Neural cell (in vitro differentiated cells): ENCODE measurements around the gene CDX1. TPM values are rescaled to one million over a fixed set of nuclear protein-coding genes. Genes with fewer than 3 reads are reported as not detected.

Experiments used
- H2AFZ ChIP-seq: fragments of 200-600, 300-800 bp; sonication (generic), shearing (Covaris generic); 2 replicates; pipeline ENCODE4 v1.6.0; 2014; ENCODE audit warnings: low read depth, mild to moderate bottlenecking, antibody characterized with exemption, low read length, moderate library complexity
- H3F3A ChIP-seq: fragments of 200-600 bp; shearing (Covaris generic); 2 replicates; pipeline ENCODE4 v1.6.1; 2016; ENCODE audit warnings: mild to moderate bottlenecking, moderate library complexity, mixed read lengths, antibody characterized with exemption, low read length; ENCODE audit not compliant: insufficient read depth, poor library complexity, severe bottlenecking
- H3K27ac ChIP-seq: fragments of 200-600, 300-800 bp; sonication (generic), shearing (Covaris generic); 2 replicates; pipeline ENCODE4 v1.5.1; 2014; ENCODE audit warnings: mild to moderate bottlenecking, low read length, moderate library complexity
- H3K27me3 ChIP-seq: fragments of 300-800, 200-600 bp; sonication (generic), shearing (Covaris generic); 2 replicates; pipeline ENCODE4 v1.6.0; 2014; ENCODE audit warnings: mild to moderate bottlenecking, low read depth, low read length, moderate library complexity; ENCODE audit not compliant: insufficient read depth
- H3K36me3 ChIP-seq: fragments of 300-800, 200-600 bp; sonication (generic), shearing (Covaris generic); 2 replicates; pipeline ENCODE4 v1.5.1; 2014; ENCODE audit warnings: mild to moderate bottlenecking, antibody characterized with exemption, low read length, moderate library complexity; ENCODE audit not compliant: insufficient read depth
- H3K4me2 ChIP-seq: fragments of 300-800, 200-600 bp; sonication (generic), shearing (Covaris generic); 2 replicates; pipeline ENCODE4 v1.6.0; 2014; ENCODE audit warnings: mild to moderate bottlenecking, low read length
- H3K4me3 ChIP-seq: fragments of 300-800, 200-600 bp; sonication (generic), shearing (Covaris generic); 2 replicates; pipeline ENCODE4 v1.5.1; 2014; ENCODE audit warnings: mild to moderate bottlenecking, low read length, moderate library complexity
- H3K79me2 ChIP-seq: fragments of 200-600 bp; shearing (Covaris generic); replicated peaks from 2 replicates; pipeline ENCODE4 v1.6.0; 2014; ENCODE audit warnings: mild to moderate bottlenecking, low read length, moderate library complexity; ENCODE audit not compliant: insufficient read depth
- H3K9ac ChIP-seq: fragments of 300-800, 200-600 bp; sonication (generic), shearing (Covaris generic); 2 replicates; pipeline ENCODE4 v1.6.1; 2016; ENCODE audit warnings: mild to moderate bottlenecking, low read length, mixed read lengths
- H3K9me2 ChIP-seq: fragments of 200-600 bp; shearing (Covaris generic); 2 replicates; pipeline ENCODE4 v1.6.1; 2016; ENCODE audit warnings: mild to moderate bottlenecking, low read length, mixed read lengths; ENCODE audit not compliant: insufficient read depth
- H3K9me3 ChIP-seq: fragments of 200-600, 300-800 bp; sonication (generic), shearing (Covaris generic); 2 replicates; pipeline ENCODE4 v1.6.1; 2016; ENCODE audit warnings: mild to moderate bottlenecking, mixed run types, low read length, moderate library complexity, mixed read lengths
- H4K20me1 ChIP-seq: fragments of 200-600 bp; shearing (Covaris generic); 2 replicates; pipeline ENCODE4 v1.6.1; 2016; ENCODE audit warnings: mild to moderate bottlenecking, mixed run types; ENCODE audit not compliant: insufficient read depth
- EP300 ChIP-seq: fragments of 450-650 bp; conservative IDR thresholded peaks from 2 replicates; pipeline ENCODE4 v1.6.1; 2014; ENCODE audit warnings: antibody characterized with exemption, mild to moderate bottlenecking, moderate library complexity; ENCODE audit not compliant: poor library complexity, severe bottlenecking
- MXI1 ChIP-seq: fragments of 450-650 bp; conservative IDR thresholded peaks from 2 replicates; pipeline ENCODE4 v1.6.1; 2014; ENCODE audit warnings: antibody characterized with exemption, mild to moderate bottlenecking; ENCODE audit not compliant: poor library complexity, severe bottlenecking
- POLR2AphosphoS5 ChIP-seq: IDR thresholded peaks from 2 replicates; pipeline ENCODE4 v1.6.1; 2012
- RAD21 ChIP-seq: fragments of 450-650 bp; conservative IDR thresholded peaks from 2 replicates; pipeline ENCODE4 v1.6.1; 2014; ENCODE audit warnings: antibody characterized with exemption, mild to moderate bottlenecking, moderate library complexity
- polyA minus RNA-seq: library from RNA; depleted of rRNA, polyadenylated mRNA; stranded (reverse); fragments of >200 nt; gene quantifications from 2 replicates; pipeline ENCODE4 v1.2.3, GENCODE V29; 2014
- polyA plus RNA-seq: library from polyadenylated mRNA; depleted of rRNA; stranded (reverse); fragments of >200 nt; gene quantifications from 2 replicates; pipeline ENCODE4 v1.2.3, GENCODE V29; 2014
- TF ChIP-seq, protein P1 (sequence below): fragments of 450-650 bp; IDR thresholded peaks from 2 replicates; pipeline ENCODE4 v1.5.1; 2014; ENCODE audit warnings: antibody characterized with exemption, mild to moderate bottlenecking, moderate library complexity; ENCODE audit not compliant: poor library complexity, severe bottlenecking
- TF ChIP-seq, protein P2 (sequence below): IDR thresholded peaks from 2 replicates; pipeline ENCODE4 v1.6.1; 2012; ENCODE audit warnings: borderline replicate concordance

The CDX1 gene
- not detected in 2 replicates for polyA plus RNA-seq
- polyA minus RNA-seq = not detected in 2 replicates

DNA sequence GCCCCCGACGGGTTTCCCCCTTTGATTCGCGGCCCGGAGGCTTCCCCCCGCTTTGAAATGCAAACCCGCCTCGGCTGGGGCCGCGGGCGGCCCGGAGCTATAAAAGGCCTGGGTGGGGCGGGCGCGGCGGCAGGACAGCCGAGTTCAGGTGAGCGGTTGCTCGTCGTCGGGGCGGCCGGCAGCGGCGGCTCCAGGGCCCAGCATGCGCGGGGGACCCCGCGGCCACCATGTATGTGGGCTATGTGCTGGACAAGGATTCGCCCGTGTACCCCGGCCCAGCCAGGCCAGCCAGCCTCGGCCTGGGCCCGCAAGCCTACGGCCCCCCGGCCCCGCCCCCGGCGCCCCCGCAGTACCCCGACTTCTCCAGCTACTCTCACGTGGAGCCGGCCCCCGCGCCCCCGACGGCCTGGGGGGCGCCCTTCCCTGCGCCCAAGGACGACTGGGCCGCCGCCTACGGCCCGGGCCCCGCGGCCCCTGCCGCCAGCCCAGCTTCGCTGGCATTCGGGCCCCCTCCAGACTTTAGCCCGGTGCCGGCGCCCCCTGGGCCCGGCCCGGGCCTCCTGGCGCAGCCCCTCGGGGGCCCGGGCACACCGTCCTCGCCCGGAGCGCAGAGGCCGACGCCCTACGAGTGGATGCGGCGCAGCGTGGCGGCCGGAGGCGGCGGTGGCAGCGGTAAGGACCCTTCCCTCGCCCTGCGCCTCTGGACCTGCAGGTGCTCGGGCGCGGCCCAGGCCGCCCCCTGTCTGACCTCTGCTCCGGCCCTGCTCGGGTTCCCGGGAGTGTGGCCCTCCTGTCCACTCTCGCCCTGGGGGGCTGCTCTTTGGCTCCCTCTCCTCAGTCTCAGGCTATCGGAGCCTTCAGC is at the start of gene CDX1:
TSS of gene CDX1 (plus strand) at position 129 of the 862 bp plus-strand sequence. CDS start at position 228, 99 bp downstream.
- no peaks in the 10 kb centered on the region for H4K20me1 ChIP-seq
- H3K9me3 ChIP-seq = no peaks in the 10 kb centered on the region
- peaks cover 31% of the 10 kb centered on the region for H3K27me3 ChIP-seq
- H3K9ac ChIP-seq = no peak within 1 kb of the TSS
- H3K36me3 ChIP-seq = no peaks in the 10 kb centered on the region
- H3K4me2 ChIP-seq = no peak within 1 kb of the TSS
- H2AFZ ChIP-seq = no peak within 1 kb of the TSS
- H3K9me2 ChIP-seq = no peaks in the 10 kb centered on the region
- H3K27ac ChIP-seq = no peak within 1 kb of the TSS
- no peak within 1 kb of the TSS for H3K4me3 ChIP-seq
- TF ChIP-seq MXI1 = no peak
- TF ChIP-seq POLR2AphosphoS5 = no peak
- no peaks in the 10 kb centered on the region for H3F3A ChIP-seq
- H3K79me2 ChIP-seq = no peaks in the 10 kb centered on the region

DNA sequence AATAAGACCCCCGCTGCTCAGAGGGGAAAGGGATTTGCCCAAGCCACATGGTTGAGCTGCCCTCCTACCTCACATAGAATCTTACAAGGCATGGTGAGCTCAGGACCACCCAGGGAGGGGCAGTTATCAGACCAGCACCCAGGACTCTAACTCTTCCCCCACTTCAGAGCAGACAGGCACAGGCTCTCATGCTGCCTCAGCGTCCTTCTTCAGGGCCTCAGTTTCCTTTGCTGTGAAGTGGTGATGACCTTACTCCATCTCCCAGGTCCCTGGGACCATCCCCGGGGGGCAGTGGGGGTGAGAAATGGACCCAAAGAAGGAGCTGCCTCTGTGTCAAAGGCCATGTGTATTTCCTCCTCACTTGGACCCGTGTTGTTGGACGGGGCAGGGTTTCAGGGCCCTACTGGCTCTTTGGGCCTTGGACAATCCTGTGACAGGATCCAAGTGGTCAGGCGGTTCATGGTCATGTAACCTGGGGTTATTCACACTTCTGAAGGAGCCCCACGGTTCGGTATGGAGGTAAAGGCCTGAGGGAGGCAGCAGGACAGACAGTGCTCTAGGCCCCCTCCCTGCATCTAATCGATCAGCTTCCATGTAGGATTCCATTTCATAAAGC is 48.5 kb upstream of the CDX1 start:
- Histone ChIP-seq H3K4me2 (no peak overlapping the region), H3K9ac (no peak overlapping the region), H3K9me2 (no peaks in the 10 kb centered on the region), H3F3A (no peaks in the 10 kb centered on the region), H3K27ac (no peak overlapping the region), H3K27me3 (no peaks in the 10 kb centered on the region), H3K9me3 (no peaks in the 10 kb centered on the region), H2AFZ (no peak overlapping the region), H4K20me1 (no peaks in the 10 kb centered on the region), H3K79me2 (no peaks in the 10 kb centered on the region), H3K36me3 (no peaks in the 10 kb centered on the region), H3K4me3 (no peak overlapping the region)
- TF ChIP-seq, protein P1, sequence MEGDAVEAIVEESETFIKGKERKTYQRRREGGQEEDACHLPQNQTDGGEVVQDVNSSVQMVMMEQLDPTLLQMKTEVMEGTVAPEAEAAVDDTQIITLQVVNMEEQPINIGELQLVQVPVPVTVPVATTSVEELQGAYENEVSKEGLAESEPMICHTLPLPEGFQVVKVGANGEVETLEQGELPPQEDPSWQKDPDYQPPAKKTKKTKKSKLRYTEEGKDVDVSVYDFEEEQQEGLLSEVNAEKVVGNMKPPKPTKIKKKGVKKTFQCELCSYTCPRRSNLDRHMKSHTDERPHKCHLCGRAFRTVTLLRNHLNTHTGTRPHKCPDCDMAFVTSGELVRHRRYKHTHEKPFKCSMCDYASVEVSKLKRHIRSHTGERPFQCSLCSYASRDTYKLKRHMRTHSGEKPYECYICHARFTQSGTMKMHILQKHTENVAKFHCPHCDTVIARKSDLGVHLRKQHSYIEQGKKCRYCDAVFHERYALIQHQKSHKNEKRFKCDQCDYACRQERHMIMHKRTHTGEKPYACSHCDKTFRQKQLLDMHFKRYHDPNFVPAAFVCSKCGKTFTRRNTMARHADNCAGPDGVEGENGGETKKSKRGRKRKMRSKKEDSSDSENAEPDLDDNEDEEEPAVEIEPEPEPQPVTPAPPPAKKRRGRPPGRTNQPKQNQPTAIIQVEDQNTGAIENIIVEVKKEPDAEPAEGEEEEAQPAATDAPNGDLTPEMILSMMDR = no peak
- no peak for TF ChIP-seq RAD21
- TF ChIP-seq EP300 = no peak
- no peak for TF ChIP-seq POLR2AphosphoS5
- TF ChIP-seq, protein P2, sequence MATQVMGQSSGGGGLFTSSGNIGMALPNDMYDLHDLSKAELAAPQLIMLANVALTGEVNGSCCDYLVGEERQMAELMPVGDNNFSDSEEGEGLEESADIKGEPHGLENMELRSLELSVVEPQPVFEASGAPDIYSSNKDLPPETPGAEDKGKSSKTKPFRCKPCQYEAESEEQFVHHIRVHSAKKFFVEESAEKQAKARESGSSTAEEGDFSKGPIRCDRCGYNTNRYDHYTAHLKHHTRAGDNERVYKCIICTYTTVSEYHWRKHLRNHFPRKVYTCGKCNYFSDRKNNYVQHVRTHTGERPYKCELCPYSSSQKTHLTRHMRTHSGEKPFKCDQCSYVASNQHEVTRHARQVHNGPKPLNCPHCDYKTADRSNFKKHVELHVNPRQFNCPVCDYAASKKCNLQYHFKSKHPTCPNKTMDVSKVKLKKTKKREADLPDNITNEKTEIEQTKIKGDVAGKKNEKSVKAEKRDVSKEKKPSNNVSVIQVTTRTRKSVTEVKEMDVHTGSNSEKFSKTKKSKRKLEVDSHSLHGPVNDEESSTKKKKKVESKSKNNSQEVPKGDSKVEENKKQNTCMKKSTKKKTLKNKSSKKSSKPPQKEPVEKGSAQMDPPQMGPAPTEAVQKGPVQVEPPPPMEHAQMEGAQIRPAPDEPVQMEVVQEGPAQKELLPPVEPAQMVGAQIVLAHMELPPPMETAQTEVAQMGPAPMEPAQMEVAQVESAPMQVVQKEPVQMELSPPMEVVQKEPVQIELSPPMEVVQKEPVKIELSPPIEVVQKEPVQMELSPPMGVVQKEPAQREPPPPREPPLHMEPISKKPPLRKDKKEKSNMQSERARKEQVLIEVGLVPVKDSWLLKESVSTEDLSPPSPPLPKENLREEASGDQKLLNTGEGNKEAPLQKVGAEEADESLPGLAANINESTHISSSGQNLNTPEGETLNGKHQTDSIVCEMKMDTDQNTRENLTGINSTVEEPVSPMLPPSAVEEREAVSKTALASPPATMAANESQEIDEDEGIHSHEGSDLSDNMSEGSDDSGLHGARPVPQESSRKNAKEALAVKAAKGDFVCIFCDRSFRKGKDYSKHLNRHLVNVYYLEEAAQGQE = no peak
